OCI-LY3 (cell line): Measurements from ENCODE around the gene BACH2.

ENCODE experiments used
- CTCF ChIP-seq: fragments of 200-600, 300-600 bp; sonication (generic); IDR thresholded peaks from 2 replicates; pipeline ENCODE4 v1.5.1; 2014; ENCODE audit warnings: antibody characterized with exemption, low read length, low read depth
- EZH2phosphoT487 ChIP-seq: fragments of 200-600 bp; shearing (Covaris generic); IDR thresholded peaks from 2 replicates; pipeline ENCODE4 v1.6.1; 2018; ENCODE audit warnings: antibody characterized with exemption, mixed run types, low read depth

- TF ChIP-seq CTCF: no peak
- no peak for TF ChIP-seq EZH2phosphoT487
Observed at GRCh38 chr6:90291565-90291964, 5.1 kb downstream of the BACH2 start.
